Right atrium auricular region (tissue), 2 donors: ENCODE results near the gene MGA. TPM values are rescaled to one million over a fixed set of nuclear protein-coding genes. Genes with fewer than 3 reads are reported as not detected.

Experiments used
- DNase-seq: peaks from one replicate; pipeline ENCODE4 v3.0.0-alpha.2; 2019; ENCODE audit warnings: low spot score
- H3K27ac ChIP-seq, 2 donors: fragments of 200-600 bp; sonication (generic); 1 replicate in 1 of 2; 2 replicates in 1 of 2; pipeline ENCODE4 v1.5.1; 2016 to 2019
- H3K27me3 ChIP-seq, 2 donors: fragments of 200-600 bp; sonication (generic); one replicate each; pipeline versions ENCODE4 v1.5.1 to v1.6.0; 2017 to 2019
- H3K36me3 ChIP-seq: fragments of 200-600 bp; sonication (generic); one replicate; pipeline ENCODE4 v1.5.1; 2016
- H3K4me1 ChIP-seq, 2 donors: fragments of 200-600 bp; sonication (generic); one replicate each; pipeline versions ENCODE4 v1.5.1 to v1.6.0; 2017 to 2019
- H3K4me3 ChIP-seq, 2 donors: fragments of 200-600 bp; sonication (generic); 1 replicate in 1 of 2; 2 replicates in 1 of 2; pipeline ENCODE4 v1.5.1; 2017 to 2019; ENCODE audit warnings: mild to moderate bottlenecking in 1 of 2, moderate library complexity in 1 of 2
- H3K9me3 ChIP-seq, 2 donors: fragments of 200-600 bp; sonication (generic); one replicate each; pipeline ENCODE4 v1.5.1; 2019
- CTCF ChIP-seq, 2 donors: fragments of 200-600 bp; sonication (generic); IDR thresholded peaks; one replicate each; pipeline ENCODE4 v1.5.1; 2019; ENCODE audit warnings: antibody characterized with exemption in 2 of 2
- microRNA counts, 2 donors: library from miRNA; unstranded; fragments of <30 nt; microRNA quantifications; one replicate each; lab custom pipeline; 2016 to 2017
- microRNA-seq, 2 donors: library from miRNA; unstranded; fragments of <30 nt; microRNA quantifications; one replicate each; pipeline ENCODE4, GENCODE V29; 2016 to 2017; ENCODE audit warnings: borderline number of aligned reads in 2 of 2, borderline replicate concordance in 1 of 2
- total RNA-seq, 2 donors: library from RNA; depleted of rRNA; stranded (reverse); fragments of >200 nt; gene quantifications; one replicate each; pipeline ENCODE4 v1.1.0, GENCODE V29; 2016

MGA gene
- total RNA-seq, 2 donors from 2014 or later: 40.1 to 40.3 TPM

GRCh38 chr15:41822471-41822870 lies 162.3 kb downstream of the MGA start:
- no peak for DNase-seq
- Histone ChIP-seq H3K27ac (no peak overlapping the region), H3K27me3 (no peaks in the 10 kb centered on the region), H3K4me1 (peaks cover 0 to 4% of the 10 kb centered on the region in 2 donors), H3K9me3 (no peaks in the 10 kb centered on the region), H3K36me3 (peaks cover 59% of the 10 kb centered on the region), H3K4me3 (no peak overlapping the region)
- no peak for TF ChIP-seq CTCF (IDR thresholded peaks at IDR 0.05)

MicroRNA genes within 50 kb of the gene (microRNA counts, 767-probe panel; counts per million panel counts)
- 0 to 31.0 counts per million in 2 donors for microRNA hsa-miR-626 (lab: Ali Mortazavi, UCI)

Small RNAs within 50 kb of the gene (microRNA-seq; reads per million reads assigned to microRNA genes)
- 0 reads per million in 2 donors for gene MIR626

Other genes with a start within 250 kb of the MGA start
- 10 to 100 TPM; 21.2 to 21.4 TPM for gene RTF1, start 243.3 kb upstream of the MGA start, total RNA-seq
- gene ITPKA, start 166.5 kb upstream of the MGA start, total RNA-seq: under 1 TPM in 1 of 2 donors, not detected in 1; 0.90 TPM
- under 1 TPM in 1 of 2 donors, not detected in 1; 0.98 TPM for gene LTK, start 146.6 kb upstream of the MGA start, total RNA-seq
- gene RPAP1, start 116.1 kb upstream of the MGA start, total RNA-seq: 10 to 100 TPM; 10.4 to 25.3 TPM
- gene TYRO3, start 101.2 kb upstream of the MGA start, total RNA-seq: 1 to 10 TPM; 4.1 to 8.5 TPM
- gene MAPKBP1, start 114.1 kb downstream of the MGA start, total RNA-seq: 10 to 100 TPM; 10.5 TPM
- gene JMJD7, start 167.7 kb downstream of the MGA start, total RNA-seq: 10 to 100 TPM in 1 of 2 donors, 1 to 10 TPM in 1; 6.4 to 11.7 TPM
- 1 to 10 TPM; 1.3 to 1.4 TPM for gene PLA2G4B, start 178.4 kb downstream of the MGA start, total RNA-seq
- gene SPTBN5, start 233.6 kb downstream of the MGA start, total RNA-seq: 1 to 10 TPM in 1 of 2 donors, under 1 TPM in 1; 0.63 to 1.3 TPM